Caco-2 (cell line): ENCODE results near the gene PDCD1. TPM values are rescaled to one million over a fixed set of nuclear protein-coding genes. Genes with fewer than 3 reads are reported as not detected.

Experiments used
- BruUV-seq: library from RNA; stranded (reverse); fragments of 400-500 nt; replicated peaks from 2 replicates; lab custom pipeline; 2021; lab: Mats Ljungman, UMichigan
- CTCF ChIA-PET: fragments of 300-600 bp; sonication (Branson Sonifier 250); formaldehyde crosslinking; loops from one replicate; lab custom pipeline; 2022; ENCODE audit warnings: antibody characterized with exemption; lab: Charles Lee
- POLR2A ChIA-PET: fragments of 300-600 bp; sonication (Branson Sonifier 250); formaldehyde crosslinking; loops from one replicate; lab custom pipeline; 2022; ENCODE audit warnings: antibody characterized with exemption; lab: Charles Lee
- DNase-seq, 2 experiments: peaks; one replicate each; pipeline versions ENCODE4 v3.0.0 to v3.0.0-alpha.2; 2020 to 2022
- H3K27me3 ChIP-seq: replicated peaks from 2 replicates; pipeline ENCODE4 v1.6.0; 2011; ENCODE audit warnings: low read length; ENCODE audit not compliant: control insufficient read depth, insufficient read depth
- H3K36me3 ChIP-seq: 2 replicates; pipeline ENCODE4 v1.5.1; 2011; ENCODE audit warnings: low read length; ENCODE audit not compliant: control insufficient read depth, insufficient read depth
- H3K4me1 ChIP-seq: fragments of 250-450 bp; sonication (Bioruptor Pico); 2 replicates; pipeline ENCODE4 v1.5.1; 2020; ENCODE audit warnings: mild to moderate bottlenecking
- H3K4me3 ChIP-seq: 2 replicates; pipeline ENCODE4 v1.5.1; 2011; ENCODE audit warnings: low read depth, mild to moderate bottlenecking, control low read depth, low read length
- H3K9me3 ChIP-seq: fragments of 250-450 bp; sonication (Bioruptor Pico); 2 replicates; pipeline ENCODE4 v1.5.1; 2020; ENCODE audit warnings: mild to moderate bottlenecking, moderate library complexity
- H3K27ac Mint-ChIP-seq: one replicate; pipeline ENCODE4 v1.8.0; 2022; ENCODE audit warnings: mixed read lengths; ENCODE audit not compliant: unreplicated experiment
- H3K27me3 Mint-ChIP-seq: one replicate; pipeline ENCODE4 v1.8.0; 2022; ENCODE audit warnings: mixed read lengths; ENCODE audit not compliant: insufficient read depth, unreplicated experiment
- H3K36me3 Mint-ChIP-seq: one replicate; pipeline ENCODE4 v1.8.0; 2022; ENCODE audit warnings: mild to moderate bottlenecking, mixed read lengths; ENCODE audit not compliant: insufficient read depth, unreplicated experiment
- H3K4me1 Mint-ChIP-seq: one replicate; pipeline ENCODE4 v1.8.0; 2022; ENCODE audit warnings: low read depth, mixed read lengths; ENCODE audit not compliant: unreplicated experiment
- H3K4me3 Mint-ChIP-seq: one replicate; pipeline ENCODE4 v1.8.0; 2022; ENCODE audit warnings: mild to moderate bottlenecking, moderate library complexity, mixed read lengths; ENCODE audit not compliant: unreplicated experiment
- H3K9me3 Mint-ChIP-seq: one replicate; pipeline ENCODE4 v1.8.0; 2022; ENCODE audit warnings: mixed read lengths; ENCODE audit not compliant: unreplicated experiment
- CTCF ChIP-seq, 2 experiments: fragments of 200-600 bp in 1 of 2; IDR thresholded peaks; 1 replicate in 1 of 2; 2 replicates in 1 of 2; pipeline versions ENCODE4 v1.5.1 to v1.8.0; 2011 to 2022; ENCODE audit warnings: antibody characterized with exemption in 1 of 2, control low read depth in 1 of 2, inconsistent platforms in 1 of 2, low read depth in 1 of 2, low read length in 1 of 2, mild to moderate bottlenecking in 1 of 2, moderate library complexity in 1 of 2; ENCODE audit not compliant: insufficient read depth in 1 of 2, severe bottlenecking in 1 of 2, unreplicated experiment in 1 of 2
- intact Hi-C: fragments of 100-400 bp; cut with micrococcal nuclease; formaldehyde crosslinking; loops from one replicate; pipeline ENCODE4 v1.10.0; 2022; ENCODE audit not compliant: unreplicated experiment
- total RNA-seq: library from RNA; stranded (reverse); gene quantifications from 2 replicates; pipeline ENCODE4 v1.2.3, GENCODE V29; 2022

PDCD1 gene
- total RNA-seq, 1 experiment from 2014 or later: not detected

- no peaks in the 10 kb centered on the region for H3K27me3 Mint-ChIP-seq
- no peak overlapping the region for H3K4me3 ChIP-seq
- peak overlapping the region; percentile 1 for H3K27ac Mint-ChIP-seq
- ChIA-PET POLR2A (no interaction called here), CTCF (no interaction called here)
- no peaks in the 10 kb centered on the region for H3K9me3 ChIP-seq
- H3K36me3 Mint-ChIP-seq: peaks cover 6% of the 10 kb centered on the region
- H3K36me3 ChIP-seq: no peaks in the 10 kb centered on the region
- DNase-seq: no peak
- no peaks in the 10 kb centered on the region for H3K27me3 ChIP-seq
- H3K4me3 Mint-ChIP-seq: no peak overlapping the region
- no peaks in the 10 kb centered on the region for H3K4me1 ChIP-seq
- TF ChIP-seq CTCF (IDR thresholded peaks at IDR 0.05; ENCODE audit: insufficient read depth in 1 of 2, low read depth in 1 of 2, low read length in 1 of 2, severe bottlenecking in 1 of 2, unreplicated experiment in 1 of 2): no peak
- BruUV-seq: no TSS peak
- intact Hi-C loops: no loop called here
- H3K4me1 Mint-ChIP-seq: peaks cover 14% of the 10 kb centered on the region
- H3K9me3 Mint-ChIP-seq: peaks cover 23% of the 10 kb centered on the region
Measured at GRCh38 chr2:241861264-241861663, 2.6 kb upstream of the PDCD1 start.

- peaks cover 14% of the 10 kb centered on the region for H3K4me1 Mint-ChIP-seq
- no peaks in the 10 kb centered on the region for H3K27me3 Mint-ChIP-seq
- peaks cover 18% of the 10 kb centered on the region for H3K9me3 Mint-ChIP-seq
- BruUV-seq: no TSS peak
- H3K27ac Mint-ChIP-seq: no peak overlapping the region
- ChIA-PET CTCF (no interaction called here), POLR2A (no interaction called here)
- H3K36me3 ChIP-seq: no peaks in the 10 kb centered on the region
- no peaks in the 10 kb centered on the region for H3K9me3 ChIP-seq
- no peaks in the 10 kb centered on the region for H3K4me1 ChIP-seq
- no peak overlapping the region for H3K4me3 Mint-ChIP-seq
- DNase-seq: no peak
- H3K27me3 ChIP-seq: no peaks in the 10 kb centered on the region
- no peak overlapping the region for H3K4me3 ChIP-seq
- no peak for TF ChIP-seq CTCF (IDR thresholded peaks at IDR 0.05; ENCODE audit: insufficient read depth in 1 of 2, low read depth in 1 of 2, low read length in 1 of 2, severe bottlenecking in 1 of 2, unreplicated experiment in 1 of 2)
- intact Hi-C loops: no loop called here
- H3K36me3 Mint-ChIP-seq: peaks cover 6% of the 10 kb centered on the region
Measured at GRCh38 chr2:241860184-241861078, 1.7 kb upstream of the PDCD1 start.

- DNase-seq: peak in 1 of 2 experiments; percentile 25
- Mint-ChIP-seq H3K27me3 (no peaks in the 10 kb centered on the region), H3K27ac (no peak overlapping the region), H3K4me1 (peaks cover 7% of the 10 kb centered on the region), H3K36me3 (no peaks in the 10 kb centered on the region), H3K9me3 (peaks cover 10% of the 10 kb centered on the region), H3K4me3 (no peak overlapping the region)
- CTCF ChIA-PET: no interaction called here
- Histone ChIP-seq H3K9me3 (no peaks in the 10 kb centered on the region), H3K4me1 (no peaks in the 10 kb centered on the region), H3K36me3 (no peaks in the 10 kb centered on the region), H3K4me3 (no peak overlapping the region), H3K27me3 (no peaks in the 10 kb centered on the region)
- peak in 1 of 2 experiments; percentile 7 for TF ChIP-seq CTCF (IDR thresholded peaks at IDR 0.05; ENCODE audit: insufficient read depth in 1 of 2, low read depth in 1 of 2, low read length in 1 of 2, severe bottlenecking in 1 of 2, unreplicated experiment in 1 of 2)
- POLR2A ChIA-PET: no interaction called here
- intact Hi-C loops: no loop called here
- BruUV-seq: no TSS peak
Measured at GRCh38 chr2:241859436-241860183, 916 bp upstream of the PDCD1 start.
